Neural crest cell (in vitro differentiated cells): Measurements from ENCODE around the gene PCYOX1L. TPM values are rescaled to one million over a fixed set of nuclear protein-coding genes. Genes with fewer than 3 reads are reported as not detected.

Experiments used
- DNase-seq: peaks from one replicate; pipeline ENCODE4 v3.0.0; 2021; ENCODE audit warnings: low read depth, mixed read lengths, low spot score
- H3K27ac Mint-ChIP-seq: one replicate; pipeline ENCODE4 v1.8.0; 2021; ENCODE audit warnings: mild to moderate bottlenecking, mixed read lengths; ENCODE audit not compliant: unreplicated experiment
- H3K27me3 Mint-ChIP-seq: 2 replicates; pipeline ENCODE4 v1.8.0; 2021; ENCODE audit warnings: low read depth, mild to moderate bottlenecking, mixed read lengths
- H3K36me3 Mint-ChIP-seq: 2 replicates; pipeline ENCODE4 v1.8.0; 2021; ENCODE audit warnings: low read depth, mild to moderate bottlenecking, mixed read lengths
- H3K4me1 Mint-ChIP-seq: 2 replicates; pipeline ENCODE4 v1.8.0; 2021; ENCODE audit warnings: mixed read lengths
- H3K4me3 Mint-ChIP-seq: one replicate; pipeline ENCODE4 v1.8.0; 2021; ENCODE audit warnings: mild to moderate bottlenecking, mixed read lengths
- H3K9me3 Mint-ChIP-seq: 2 replicates; pipeline ENCODE4 v1.8.0; 2021; ENCODE audit warnings: mixed read lengths
- total RNA-seq: library from RNA; stranded (reverse); gene quantifications from 2 replicates; pipeline ENCODE4 v1.2.1, GENCODE V29; 2021
- TF ChIP-seq, protein P1 (sequence below): fragments of 200-600 bp; sonication (generic); conservative IDR thresholded peaks from 2 replicates; pipeline ENCODE4 v1.5.0; 2021; ENCODE audit warnings: antibody characterized with exemption, mild to moderate bottlenecking

PCYOX1L gene
- total RNA-seq, 1 donor from 2014 or later, result 22.9 TPM

- Mint-ChIP-seq H3K27ac (peak overlapping the region; percentile 94), H3K36me3 (peaks cover 15% of the 10 kb centered on the region), H3K27me3 (no peaks in the 10 kb centered on the region), H3K4me1 (peaks cover 32% of the 10 kb centered on the region), H3K4me3 (peak overlapping the region; percentile 95), H3K9me3 (no peaks in the 10 kb centered on the region)
- TF ChIP-seq, protein P1, sequence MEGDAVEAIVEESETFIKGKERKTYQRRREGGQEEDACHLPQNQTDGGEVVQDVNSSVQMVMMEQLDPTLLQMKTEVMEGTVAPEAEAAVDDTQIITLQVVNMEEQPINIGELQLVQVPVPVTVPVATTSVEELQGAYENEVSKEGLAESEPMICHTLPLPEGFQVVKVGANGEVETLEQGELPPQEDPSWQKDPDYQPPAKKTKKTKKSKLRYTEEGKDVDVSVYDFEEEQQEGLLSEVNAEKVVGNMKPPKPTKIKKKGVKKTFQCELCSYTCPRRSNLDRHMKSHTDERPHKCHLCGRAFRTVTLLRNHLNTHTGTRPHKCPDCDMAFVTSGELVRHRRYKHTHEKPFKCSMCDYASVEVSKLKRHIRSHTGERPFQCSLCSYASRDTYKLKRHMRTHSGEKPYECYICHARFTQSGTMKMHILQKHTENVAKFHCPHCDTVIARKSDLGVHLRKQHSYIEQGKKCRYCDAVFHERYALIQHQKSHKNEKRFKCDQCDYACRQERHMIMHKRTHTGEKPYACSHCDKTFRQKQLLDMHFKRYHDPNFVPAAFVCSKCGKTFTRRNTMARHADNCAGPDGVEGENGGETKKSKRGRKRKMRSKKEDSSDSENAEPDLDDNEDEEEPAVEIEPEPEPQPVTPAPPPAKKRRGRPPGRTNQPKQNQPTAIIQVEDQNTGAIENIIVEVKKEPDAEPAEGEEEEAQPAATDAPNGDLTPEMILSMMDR, result no peak
- no peak for DNase-seq
Measured at GRCh38 chr5:149345892-149346222, 12.0 kb upstream of the PCYOX1L start.

DNA sequence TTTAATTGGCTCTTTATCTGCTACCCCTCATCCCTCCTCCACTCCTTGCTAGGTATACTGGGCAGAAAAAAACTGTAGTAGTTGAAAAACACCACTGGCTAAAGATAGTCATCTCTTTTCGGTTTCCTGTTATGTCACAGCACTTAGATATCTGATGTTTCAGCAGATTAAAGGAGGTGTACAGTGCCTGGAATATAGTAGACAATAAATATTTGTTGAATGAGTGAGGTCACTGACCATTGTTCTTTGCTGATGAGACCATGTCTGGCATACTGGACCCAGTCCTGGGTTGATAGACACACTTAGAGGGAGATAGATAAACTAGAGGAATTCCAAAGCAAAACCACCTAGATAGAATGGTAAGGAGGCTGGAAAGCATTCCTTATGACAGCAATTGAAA is 9.3 kb upstream of the PCYOX1L start:
- H3K27ac Mint-ChIP-seq, result no peak overlapping the region
- peak overlapping the region; percentile 58 for H3K4me3 Mint-ChIP-seq
- TF ChIP-seq, protein P1, result no peak
- no peak for DNase-seq
- H3K27me3 Mint-ChIP-seq, result no peaks in the 10 kb centered on the region
- H3K9me3 Mint-ChIP-seq, result no peaks in the 10 kb centered on the region
- peaks cover 32% of the 10 kb centered on the region for H3K4me1 Mint-ChIP-seq
- peaks cover 15% of the 10 kb centered on the region for H3K36me3 Mint-ChIP-seq

GRCh38 chr5:149349382-149349781 is 8.5 kb upstream of the PCYOX1L start:
- Mint-ChIP-seq H3K27ac (no peak overlapping the region), H3K36me3 (peaks cover 18% of the 10 kb centered on the region), H3K4me1 (peaks cover 26% of the 10 kb centered on the region), H3K9me3 (no peaks in the 10 kb centered on the region), H3K27me3 (no peaks in the 10 kb centered on the region), H3K4me3 (no peak overlapping the region)
- TF ChIP-seq, protein P1, result no peak
- DNase-seq, result no peak

DNA sequence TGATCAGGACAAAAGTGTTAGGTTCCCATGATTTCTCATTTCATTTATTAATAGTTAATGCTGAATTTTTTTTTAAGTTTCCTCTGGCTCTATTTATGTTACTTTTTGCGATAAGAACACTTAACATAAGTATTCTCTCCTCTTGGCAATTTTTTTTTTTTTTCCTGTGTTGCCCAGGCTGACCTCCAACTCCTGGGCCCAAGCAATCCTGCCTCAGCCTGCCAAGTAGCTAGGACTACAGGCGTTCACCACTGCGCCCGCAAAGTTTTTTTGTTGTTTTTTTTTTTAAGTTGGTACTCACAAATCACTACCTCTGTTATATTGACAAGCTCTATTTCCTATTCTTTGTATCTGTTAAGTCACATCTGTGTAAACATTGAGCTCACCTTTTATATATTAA is 5.7 kb upstream of the PCYOX1L start:
- DNase-seq, result no peak
- H3K4me3 Mint-ChIP-seq, result no peak overlapping the region
- H3K9me3 Mint-ChIP-seq, result no peaks in the 10 kb centered on the region
- H3K27me3 Mint-ChIP-seq, result no peaks in the 10 kb centered on the region
- peaks cover 24% of the 10 kb centered on the region for H3K36me3 Mint-ChIP-seq
- TF ChIP-seq, protein P1, result no peak
- peaks cover 8% of the 10 kb centered on the region for H3K4me1 Mint-ChIP-seq
- no peak overlapping the region for H3K27ac Mint-ChIP-seq

DNA sequence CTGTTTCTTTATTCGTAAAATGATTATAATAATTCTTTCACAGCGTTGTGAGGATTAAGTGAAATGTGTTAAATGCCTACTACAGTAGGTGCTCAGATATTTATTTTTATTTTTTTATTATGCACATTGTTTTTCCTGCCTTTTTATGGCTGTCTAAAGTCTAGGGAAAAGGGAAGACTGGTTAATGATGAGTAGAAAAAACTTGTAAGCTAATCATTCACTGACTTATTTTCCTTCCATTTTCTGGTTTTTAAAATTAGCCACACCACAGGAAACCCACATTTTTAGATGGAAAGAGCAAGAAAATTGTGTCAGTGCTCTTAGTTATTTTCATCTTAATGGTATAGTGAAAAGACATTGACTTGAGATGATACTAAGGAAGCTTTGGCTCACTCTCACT is 3.9 kb upstream of the PCYOX1L start:
- peaks cover 15% of the 10 kb centered on the region for H3K4me1 Mint-ChIP-seq

More for the DNA sequence above, 3.9 kb upstream of the PCYOX1L start:
- TF ChIP-seq, protein P1, result no peak
- Mint-ChIP-seq H3K36me3 (peaks cover 19% of the 10 kb centered on the region), H3K4me3 (no peak overlapping the region), H3K9me3 (no peaks in the 10 kb centered on the region), H3K27ac (no peak overlapping the region), H3K27me3 (no peaks in the 10 kb centered on the region)
- DNase-seq, result no peak
